SK-N-MC (cell line): ENCODE data around the gene RIC3.

Source experiments
- EZH2 ChIP-seq: fragments of 200-600 bp; sonication (generic); IDR thresholded peaks from one replicate; pipeline ENCODE4 v1.6.1; 2017; ENCODE audit warnings: antibody characterized with exemption
- POLR2AphosphoS5 ChIP-seq: IDR thresholded peaks from 2 replicates; pipeline ENCODE4 v1.6.1; 2012; ENCODE audit warnings: mild to moderate bottlenecking, low read depth, low read length, borderline replicate concordance

- TF ChIP-seq POLR2AphosphoS5 (no peak), EZH2 (no peak)
These were observed 66.4 kb downstream of the RIC3 start for GRCh38 chr11:8102296-8102915.
